Measurements from ENCODE around the gene SAMSN1. TPM values are rescaled to one million over a fixed set of nuclear protein-coding genes. Genes with fewer than 3 reads are reported as not detected.

SAMSN1 gene
- total RNA-seq, 2 donors from 2014 or later = 1.8 to 4.6 TPM

DNA sequence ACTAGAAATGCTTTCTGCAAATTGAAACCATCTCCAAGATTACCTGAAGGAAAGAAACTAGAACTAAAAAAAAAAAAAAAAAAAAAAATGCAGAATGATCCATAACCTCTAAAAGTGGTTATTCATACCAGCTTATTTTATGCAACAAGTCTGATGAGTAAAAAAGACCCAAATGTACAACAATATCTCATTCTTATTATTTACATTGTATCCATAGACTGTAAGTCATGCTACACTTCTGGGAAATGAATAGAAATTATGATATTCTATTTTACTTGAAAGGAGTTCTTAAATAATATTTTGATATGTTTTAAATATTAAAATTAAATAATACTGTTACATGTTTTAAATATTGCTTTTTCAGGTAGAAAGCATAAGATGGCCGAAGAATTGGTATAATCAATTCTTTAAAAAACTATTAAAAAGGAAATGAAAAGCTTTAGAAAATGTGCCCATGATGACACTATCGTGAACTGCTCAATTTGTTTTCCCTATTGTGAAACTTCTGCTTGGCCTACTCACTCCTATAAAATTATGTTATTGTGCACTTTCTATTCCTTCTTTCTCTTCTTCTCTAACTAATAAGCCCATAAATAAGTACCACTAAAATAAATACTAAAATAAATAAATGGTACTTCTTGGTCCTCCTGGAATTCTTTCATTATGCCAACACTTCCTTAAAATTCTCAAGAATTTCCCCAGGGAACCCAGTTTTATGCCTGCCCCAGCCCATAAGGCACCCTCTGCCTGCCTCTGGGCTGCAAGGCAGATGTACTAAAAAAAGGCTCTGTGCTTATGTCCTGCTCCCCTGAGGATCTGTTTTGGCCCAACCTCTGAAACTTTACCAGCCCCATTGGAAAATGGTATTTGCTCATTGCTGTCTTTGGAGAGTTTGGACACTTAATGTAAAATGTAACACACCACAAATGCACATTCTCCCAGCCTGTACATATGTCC lies 18.1 kb downstream of the SAMSN1 start:
- TF ChIP-seq CTCF (IDR thresholded peaks at IDR 0.05) = no peak
- no peaks in the 10 kb centered on the region for H3K27me3 ChIP-seq
- H3K27ac ChIP-seq = peak overlapping the region in 1 of 4 donors; percentile 28
- ATAC-seq = no peak
- no peaks in the 10 kb centered on the region for H3K36me3 ChIP-seq (replicated peaks in 1 of 2; ENCODE audit: insufficient read depth in 1 of 2, low read depth in 2 of 2)
- DNase-seq = no peak
- no peaks in the 10 kb centered on the region for H3K4me1 ChIP-seq
- H3K9me3 ChIP-seq = no peaks in the 10 kb centered on the region
- WGBS, 2 donors = 70 to 82% methylated on average over 2 of the region's 2 CpGs
- intact Hi-C loops (cut with DNase I) = no loop called here
- no peak overlapping the region for H3K4me3 ChIP-seq

- Histone ChIP-seq H3K36me3 (replicated peaks in 1 of 2; ENCODE audit: insufficient read depth in 1 of 2, low read depth in 2 of 2) (no peaks in the 10 kb centered on the region), H3K9me3 (no peaks in the 10 kb centered on the region), H3K4me3 (no peak overlapping the region), H3K27ac (peak overlapping the region in 1 of 4 donors; percentile 7), H3K4me1 (no peaks in the 10 kb centered on the region), H3K27me3 (no peaks in the 10 kb centered on the region)
- WGBS, 2 donors = 37 to 43% methylated on average over 10 of the region's 10 CpGs
- no peak for ATAC-seq
- intact Hi-C loops (cut with DNase I) = no loop called here
- no peak for DNase-seq
- TF ChIP-seq CTCF (IDR thresholded peaks at IDR 0.05) (no peak), POLR2A (IDR thresholded peaks at IDR 0.05) (no peak)
These were observed 19.0 kb downstream of the SAMSN1 start for GRCh38 chr21:14526836-14527695.

DNA sequence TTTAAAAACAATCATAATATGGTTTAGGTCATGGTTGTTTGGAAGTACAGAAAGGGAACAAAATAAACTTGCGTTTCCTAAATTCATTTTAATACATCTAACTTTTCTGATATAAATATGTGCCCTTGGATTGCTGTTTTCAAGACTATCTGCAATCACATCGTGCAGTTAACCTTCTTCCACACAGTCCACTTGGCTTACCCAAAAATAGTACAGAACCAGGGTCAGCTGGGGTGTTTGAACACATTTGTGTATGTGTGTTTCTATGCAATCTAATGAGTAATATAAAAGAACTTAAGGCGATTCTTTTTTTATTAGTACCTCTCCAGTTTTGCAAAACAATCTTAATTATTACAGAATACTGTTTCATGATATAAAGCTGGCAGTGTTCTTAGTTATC lies 19.9 kb downstream of the SAMSN1 start:
- 31 to 35% methylated on average over 3 of the region's 3 CpGs for WGBS, 2 donors
- no peaks in the 10 kb centered on the region for H3K27me3 ChIP-seq
- H3K36me3 ChIP-seq (replicated peaks in 1 of 2; ENCODE audit: insufficient read depth in 1 of 2, low read depth in 2 of 2) = no peaks in the 10 kb centered on the region
- no peak overlapping the region for H3K27ac ChIP-seq
- no peaks in the 10 kb centered on the region for H3K9me3 ChIP-seq
- intact Hi-C loops (cut with DNase I) = no loop called here
- no peak overlapping the region for H3K4me3 ChIP-seq
- ATAC-seq = no peak
- H3K4me1 ChIP-seq = no peaks in the 10 kb centered on the region
- no peak for TF ChIP-seq POLR2A (IDR thresholded peaks at IDR 0.05)
- no peak for TF ChIP-seq CTCF (IDR thresholded peaks at IDR 0.05)
- DNase-seq = no peak

GRCh38 chr21:14523234-14523633 lies 22.9 kb downstream of the SAMSN1 start:
- DNase-seq = peak in 1 of 4 donors; percentile 33
- intact Hi-C loops (cut with DNase I) = no loop called here

More at GRCh38 chr21:14523234-14523633, 22.9 kb downstream of the SAMSN1 start:
- no peaks in the 10 kb centered on the region for H3K27me3 ChIP-seq
- no peaks in the 10 kb centered on the region for H3K36me3 ChIP-seq (replicated peaks in 1 of 2; ENCODE audit: insufficient read depth in 1 of 2, low read depth in 2 of 2)
- WGBS, 2 donors = 64 to 85% methylated on average over 5 of the region's 5 CpGs
- no peak overlapping the region for H3K4me3 ChIP-seq
- no peak for TF ChIP-seq CTCF (IDR thresholded peaks at IDR 0.05)
- no peak for TF ChIP-seq POLR2A (IDR thresholded peaks at IDR 0.05)
- H3K9me3 ChIP-seq = no peaks in the 10 kb centered on the region
- no peak for ATAC-seq
- H3K27ac ChIP-seq = peak overlapping the region in 1 of 4 donors; percentile 25
- no peaks in the 10 kb centered on the region for H3K4me1 ChIP-seq

Data from body of pancreas (tissue), 4 donors.